ENCODE data around the gene TSSC4. TPM values are rescaled to one million over a fixed set of nuclear protein-coding genes. Genes with fewer than 3 reads are reported as not detected.

Gene TSSC4
- total RNA-seq, 2 donors from 2014 or later, result 26.7 to 40.3 TPM

DNA sequence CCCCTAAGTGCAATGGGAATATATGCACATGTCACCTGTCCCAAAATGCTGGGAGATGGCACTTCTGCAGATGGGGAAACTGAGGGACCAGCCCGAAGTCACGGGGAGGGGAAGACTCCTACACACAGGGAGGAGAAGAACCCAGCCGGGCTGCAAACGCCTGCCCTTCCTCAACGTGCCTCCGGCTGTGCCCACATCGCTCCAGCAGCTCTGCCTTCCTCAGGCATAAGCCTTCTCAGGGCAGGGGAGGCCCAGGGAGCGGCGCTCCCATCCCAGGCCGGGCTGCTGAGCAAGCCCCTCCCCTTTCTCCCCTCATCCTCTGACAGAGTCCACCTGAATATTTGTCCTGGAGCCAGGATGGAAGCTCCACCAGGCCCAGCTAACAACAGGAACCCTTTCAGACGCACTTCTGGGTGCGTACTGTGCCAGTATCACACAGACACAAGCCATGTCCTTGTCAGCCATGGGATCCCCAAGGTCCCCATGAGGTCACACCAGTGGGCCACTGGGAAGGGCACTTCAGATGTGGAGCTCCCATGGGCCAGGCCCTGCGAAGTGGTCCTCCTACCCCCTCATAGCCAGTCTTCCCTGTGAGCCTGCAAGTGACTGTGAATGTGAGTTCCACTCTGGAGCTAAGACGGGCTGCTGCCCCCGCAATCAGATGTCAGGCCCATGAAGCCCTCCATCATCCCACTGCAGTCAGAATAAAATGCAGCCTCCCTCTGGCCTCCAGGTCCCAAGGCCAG, 25.9 kb upstream of the TSSC4 start:
- no peaks in the 10 kb centered on the region for H3K9me3 ChIP-seq
- peak overlapping the region; percentile 13 to 21 for H3K4me3 ChIP-seq
- no peaks in the 10 kb centered on the region for H3K27me3 ChIP-seq
- no peaks in the 10 kb centered on the region for H3K36me3 ChIP-seq
- peaks cover 0 to 42% of the 10 kb centered on the region in 2 donors for H3K4me1 ChIP-seq
- no peak for TF ChIP-seq CTCF (IDR thresholded peaks at IDR 0.05)
- peak overlapping the region; percentile 78 to 89 for H3K27ac ChIP-seq
- no peak for DNase-seq (ENCODE audit: low spot score)

GRCh38 chr11:2375341-2375853, 25.2 kb upstream of the TSSC4 start:
- no peak overlapping the region for H3K4me3 ChIP-seq
- DNase-seq (ENCODE audit: low spot score), result no peak

DNA sequence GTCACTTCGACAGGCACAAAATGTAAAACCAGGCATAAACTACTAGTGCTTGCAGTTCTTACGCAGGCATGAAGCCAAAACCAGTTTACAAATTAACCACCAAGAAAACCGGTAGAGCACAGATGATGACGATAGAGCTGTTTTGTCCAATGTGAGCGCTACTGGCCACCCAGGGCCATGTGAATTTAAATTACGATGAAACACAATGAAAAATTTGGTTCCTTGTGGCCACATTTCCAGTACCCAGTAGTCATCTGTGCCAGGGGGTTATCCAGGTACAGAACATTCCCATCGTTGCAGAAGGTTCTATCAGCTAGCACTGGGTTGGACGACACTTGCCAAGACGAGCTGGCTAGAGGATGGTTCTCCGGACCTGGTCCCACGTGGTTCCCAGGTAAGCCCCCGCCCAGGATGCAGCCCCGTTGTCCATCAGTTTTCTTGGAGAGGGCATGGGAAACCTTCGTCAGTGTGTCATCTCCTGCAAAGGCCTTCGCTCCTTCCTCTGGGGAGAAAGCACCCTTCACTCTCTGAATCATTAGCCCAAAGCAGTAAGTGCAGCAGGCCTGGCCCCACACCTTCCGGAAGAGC, 24.5 kb upstream of the TSSC4 start:
- no peaks in the 10 kb centered on the region for H3K36me3 ChIP-seq
- H3K27me3 ChIP-seq, result no peaks in the 10 kb centered on the region
- no peak for TF ChIP-seq CTCF (IDR thresholded peaks at IDR 0.05)
- no peaks in the 10 kb centered on the region for H3K9me3 ChIP-seq
- H3K27ac ChIP-seq, result peak overlapping the region; percentile 78 to 89
- H3K4me3 ChIP-seq, result no peak overlapping the region
- peaks cover 0 to 57% of the 10 kb centered on the region in 2 donors for H3K4me1 ChIP-seq
- DNase-seq (ENCODE audit: low spot score), result no peak

More at GRCh38 chr11:2375341-2375853, 25.2 kb upstream of the TSSC4 start:
- H3K4me1 ChIP-seq, result peaks cover 0 to 50% of the 10 kb centered on the region in 2 donors
- no peaks in the 10 kb centered on the region for H3K27me3 ChIP-seq
- H3K9me3 ChIP-seq, result no peaks in the 10 kb centered on the region
- no peaks in the 10 kb centered on the region for H3K36me3 ChIP-seq
- peak in 1 of 2 donors; percentile 14 for TF ChIP-seq CTCF (IDR thresholded peaks at IDR 0.05)
- H3K27ac ChIP-seq, result peak overlapping the region; percentile 78 to 89

DNA sequence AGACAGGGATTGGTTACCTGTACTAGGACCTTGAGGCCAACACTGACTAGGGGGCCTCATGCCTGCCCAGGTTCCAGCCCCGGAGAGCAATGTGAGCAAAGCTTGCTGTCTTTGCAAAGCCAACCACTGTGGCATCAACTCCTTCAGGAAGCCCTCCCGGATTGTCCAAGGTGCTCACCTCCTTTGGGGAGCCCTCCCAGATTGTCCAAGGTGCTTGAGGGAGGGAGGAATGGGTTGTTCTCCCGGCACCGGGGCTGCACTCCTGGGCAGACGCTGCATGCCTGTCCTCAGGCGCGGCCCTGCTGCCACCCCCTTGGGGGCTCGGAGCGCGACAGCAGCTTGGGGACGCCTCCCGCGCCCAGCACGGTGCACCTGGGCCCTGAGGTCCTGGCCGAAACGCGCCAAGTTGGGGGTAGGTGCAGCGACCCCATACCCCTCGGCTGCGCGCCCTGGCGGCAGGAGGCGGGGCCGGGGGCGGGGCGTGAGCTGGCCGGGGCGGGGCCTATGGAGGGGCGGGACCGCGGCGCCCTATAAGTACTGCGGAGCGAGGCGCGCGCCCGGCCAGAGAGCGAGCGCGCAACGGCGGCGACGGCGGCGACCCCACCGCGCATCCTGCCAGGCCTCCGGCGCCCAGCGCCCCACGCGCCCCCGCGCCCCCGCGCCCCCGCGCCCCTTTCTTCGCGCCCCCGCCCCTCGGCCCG, 23.6 kb upstream of the TSSC4 start, which contains the start of gene CD81:
TSS of gene CD81 (plus strand) at position 560 of the 701 bp plus-strand sequence. CDS start 240 bp downstream, outside the sequence.
- H3K4me3 ChIP-seq, result peak within 1 kb of the TSS; percentile 100
- H3K4me1 ChIP-seq, result peaks cover 0 to 65% of the 10 kb centered on the region in 2 donors
- no peaks in the 10 kb centered on the region for H3K9me3 ChIP-seq
- H3K27me3 ChIP-seq, result no peaks in the 10 kb centered on the region
- H3K27ac ChIP-seq, result peak within 1 kb of the TSS; percentile 100
- no peak for DNase-seq (ENCODE audit: low spot score)
- no peak for TF ChIP-seq CTCF (IDR thresholded peaks at IDR 0.05)
- no peaks in the 10 kb centered on the region for H3K36me3 ChIP-seq

GRCh38 chr11:2377511-2378443, 22.8 kb upstream of the TSSC4 start:
- Histone ChIP-seq H3K27ac (peak overlapping the region; percentile 100), H3K36me3 (no peaks in the 10 kb centered on the region), H3K4me1 (peaks cover 0 to 74% of the 10 kb centered on the region in 2 donors), H3K27me3 (no peaks in the 10 kb centered on the region), H3K4me3 (peak overlapping the region; percentile 100), H3K9me3 (no peaks in the 10 kb centered on the region)
- no peak for TF ChIP-seq CTCF (IDR thresholded peaks at IDR 0.05)
- DNase-seq (ENCODE audit: low spot score), result no peak
